GM06990 (cell line): ENCODE results near the gene TMEM9B.

Experiments used
- DNase-seq: peaks from one replicate; pipeline ENCODE4 v3.0.0-alpha.2; 2011; ENCODE audit not compliant: insufficient read length; ENCODE audit errors: extremely low read depth
- H3K27me3 ChIP-seq: replicated peaks from 2 replicates; pipeline ENCODE4 v1.6.0; 2011; ENCODE audit warnings: low read length; ENCODE audit not compliant: control insufficient read depth, insufficient read depth
- H3K36me3 ChIP-seq: 2 replicates; pipeline ENCODE4 v1.5.1; 2011; ENCODE audit warnings: low read length; ENCODE audit not compliant: control insufficient read depth, insufficient read depth
- H3K4me3 ChIP-seq: replicated peaks from 2 replicates; pipeline ENCODE4 v1.5.1; 2011; ENCODE audit warnings: low read depth, mild to moderate bottlenecking, control low read depth, low read length
- TF ChIP-seq, protein P1 (sequence below): IDR thresholded peaks from 2 replicates; pipeline ENCODE4 v1.5.1; 2011; ENCODE audit warnings: low read length, control low read depth, mild to moderate bottlenecking, inconsistent platforms; ENCODE audit not compliant: insufficient read depth, poor library complexity, severe bottlenecking

Gene TMEM9B

DNA sequence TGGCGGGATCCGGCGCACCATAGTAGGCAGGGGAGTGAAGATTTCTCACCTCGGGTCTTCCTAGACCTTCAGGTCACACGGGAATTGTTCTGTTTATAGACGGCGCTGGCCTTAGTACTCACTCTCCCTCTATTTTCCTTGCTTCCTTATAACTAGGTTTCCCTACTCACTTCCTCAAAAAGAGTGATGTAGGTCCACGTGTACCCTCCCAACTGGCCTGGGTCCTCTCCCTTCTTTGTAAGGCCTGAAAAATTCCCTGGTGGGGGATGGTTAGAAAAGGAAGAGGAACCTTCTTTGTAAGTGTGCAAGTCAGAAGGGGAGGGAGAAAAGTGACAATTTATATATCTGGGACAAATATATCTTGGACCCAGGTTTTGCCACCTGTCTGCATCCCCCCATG, 2.9 kb upstream of the TMEM9B start:
- TF ChIP-seq, protein P1, sequence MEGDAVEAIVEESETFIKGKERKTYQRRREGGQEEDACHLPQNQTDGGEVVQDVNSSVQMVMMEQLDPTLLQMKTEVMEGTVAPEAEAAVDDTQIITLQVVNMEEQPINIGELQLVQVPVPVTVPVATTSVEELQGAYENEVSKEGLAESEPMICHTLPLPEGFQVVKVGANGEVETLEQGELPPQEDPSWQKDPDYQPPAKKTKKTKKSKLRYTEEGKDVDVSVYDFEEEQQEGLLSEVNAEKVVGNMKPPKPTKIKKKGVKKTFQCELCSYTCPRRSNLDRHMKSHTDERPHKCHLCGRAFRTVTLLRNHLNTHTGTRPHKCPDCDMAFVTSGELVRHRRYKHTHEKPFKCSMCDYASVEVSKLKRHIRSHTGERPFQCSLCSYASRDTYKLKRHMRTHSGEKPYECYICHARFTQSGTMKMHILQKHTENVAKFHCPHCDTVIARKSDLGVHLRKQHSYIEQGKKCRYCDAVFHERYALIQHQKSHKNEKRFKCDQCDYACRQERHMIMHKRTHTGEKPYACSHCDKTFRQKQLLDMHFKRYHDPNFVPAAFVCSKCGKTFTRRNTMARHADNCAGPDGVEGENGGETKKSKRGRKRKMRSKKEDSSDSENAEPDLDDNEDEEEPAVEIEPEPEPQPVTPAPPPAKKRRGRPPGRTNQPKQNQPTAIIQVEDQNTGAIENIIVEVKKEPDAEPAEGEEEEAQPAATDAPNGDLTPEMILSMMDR: no peak
- DNase-seq: no peak

DNA sequence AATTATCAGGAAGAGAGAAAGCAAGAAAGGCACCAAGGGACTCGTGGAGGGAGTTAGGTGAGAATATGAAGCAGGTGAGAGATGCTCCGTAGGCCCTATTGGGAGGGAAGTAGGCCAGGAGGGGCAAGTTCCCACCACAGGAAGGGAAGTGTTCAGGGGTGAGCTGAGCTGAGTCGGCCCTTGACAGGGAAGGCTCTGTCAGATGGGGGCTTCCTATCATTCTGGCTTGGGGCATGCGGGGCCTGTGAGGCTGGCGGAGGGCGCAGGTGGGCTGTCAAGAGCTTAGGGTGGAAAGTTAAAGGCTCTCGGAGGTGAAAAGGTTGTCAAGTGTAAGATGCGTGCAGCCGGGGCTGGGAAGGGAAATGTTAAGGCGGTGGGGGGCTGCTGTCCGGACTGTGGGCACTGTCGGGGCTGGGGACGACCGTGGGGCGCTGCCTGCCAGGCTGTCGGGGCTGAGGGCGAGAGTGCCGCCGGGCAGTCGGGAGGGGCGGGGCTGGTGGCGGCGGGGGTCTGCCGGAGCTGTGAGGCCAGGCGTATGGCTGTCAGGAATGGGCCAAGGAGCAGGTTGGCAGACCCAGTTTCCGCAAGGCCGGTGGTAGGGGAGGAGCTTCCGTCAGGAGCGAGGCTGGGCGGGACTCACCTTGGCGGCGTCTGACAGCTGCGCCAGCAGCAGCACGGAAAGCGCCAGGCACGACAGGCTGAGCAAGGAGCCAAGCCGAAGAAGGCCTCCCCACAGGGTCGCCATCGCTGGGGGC, 496 bp downstream of the TMEM9B start:
- TF ChIP-seq, protein P1: no peak
- Histone ChIP-seq H3K36me3 (no peaks in the 10 kb centered on the region; the same call in 1 of the 2 replicates), H3K4me3 (peak overlapping the region; percentile 92), H3K27me3 (no peaks in the 10 kb centered on the region)
- no peak for DNase-seq

More for the DNA sequence above, 2.9 kb upstream of the TMEM9B start:
- Histone ChIP-seq H3K4me3 (no peak overlapping the region), H3K36me3 (no peaks in the 10 kb centered on the region; the same call in 1 of the 2 replicates), H3K27me3 (no peaks in the 10 kb centered on the region)

DNA sequence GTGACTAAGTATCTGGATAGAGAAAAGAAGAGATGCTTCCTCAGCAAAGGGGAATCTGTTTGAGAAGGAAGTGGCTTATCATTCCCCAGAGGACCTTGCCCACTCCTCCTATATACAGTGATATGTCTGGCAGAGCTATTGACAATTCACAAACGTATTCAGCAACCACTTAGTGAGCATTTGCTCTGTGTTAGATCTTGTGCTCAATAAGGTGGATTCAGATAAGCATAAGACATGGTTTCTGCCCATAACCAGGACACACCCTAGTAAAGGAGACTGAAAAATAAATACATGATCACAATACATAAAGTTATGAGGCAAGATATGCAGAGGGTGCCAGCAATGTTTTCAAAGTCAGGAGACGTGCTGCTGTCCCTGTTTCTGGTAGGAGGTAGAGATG, 1.4 kb downstream of the TMEM9B start:
- Histone ChIP-seq H3K36me3 (no peaks in the 10 kb centered on the region; the same call in 1 of the 2 replicates), H3K4me3 (peak overlapping the region; percentile 92), H3K27me3 (no peaks in the 10 kb centered on the region)
- DNase-seq: no peak
- TF ChIP-seq, protein P1: no peak

DNA sequence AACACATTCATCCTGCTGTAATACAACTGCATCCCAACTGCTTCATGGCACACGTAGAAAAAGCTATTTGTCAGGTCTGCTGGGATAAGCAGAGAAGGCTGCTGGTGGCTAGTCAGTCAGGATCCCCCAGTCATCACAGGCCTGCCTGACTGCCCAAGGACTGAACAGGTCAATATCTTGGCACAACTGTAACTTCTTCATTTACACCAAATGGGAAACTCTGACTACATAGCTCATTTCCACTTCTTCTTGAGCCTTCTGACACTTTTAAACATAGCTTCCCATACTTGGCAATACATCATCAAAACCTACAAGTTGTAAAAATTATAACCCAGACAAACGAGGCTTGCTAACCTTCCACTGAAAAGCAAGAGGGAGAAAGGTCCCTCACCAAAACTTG, 2.8 kb downstream of the TMEM9B start:
- no peak for DNase-seq
- TF ChIP-seq, protein P1: no peak
- Histone ChIP-seq H3K4me3 (no peak overlapping the region), H3K27me3 (no peaks in the 10 kb centered on the region), H3K36me3 (peaks cover 2% of the 10 kb centered on the region)

DNA sequence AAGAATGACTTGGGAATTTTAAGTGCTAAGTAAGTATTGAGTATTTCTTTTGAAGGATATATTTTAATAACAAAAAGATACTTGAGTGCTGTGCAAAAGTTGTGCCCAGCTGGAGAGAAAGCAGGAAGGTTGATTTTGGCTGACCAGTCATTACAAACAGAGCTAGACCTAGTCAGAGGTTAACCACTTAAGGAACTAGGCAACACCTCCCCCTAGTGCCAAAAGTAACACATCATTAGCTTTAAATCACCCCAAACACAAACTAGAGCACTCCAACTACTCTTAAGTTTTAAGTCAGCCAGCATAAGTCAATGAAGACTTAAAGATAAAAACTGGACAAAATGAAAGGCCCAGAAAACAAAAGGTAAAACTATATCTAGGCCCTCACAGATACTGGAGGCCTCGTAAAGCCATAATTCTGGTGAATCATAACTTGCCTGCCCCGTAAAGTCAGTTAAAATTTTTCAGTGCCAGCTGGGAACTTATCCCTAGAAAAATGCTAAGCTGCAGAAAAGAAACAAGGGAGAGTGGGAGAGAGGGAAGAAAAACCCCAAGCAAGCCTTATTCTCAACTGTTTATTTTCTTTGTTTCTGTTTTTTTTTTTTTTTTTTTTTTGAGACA, 4.6 kb downstream of the TMEM9B start:
- Histone ChIP-seq H3K27me3 (no peaks in the 10 kb centered on the region), H3K36me3 (peaks cover 2% of the 10 kb centered on the region; the same call in 1 of the 2 replicates), H3K4me3 (no peak overlapping the region)
- TF ChIP-seq, protein P1: peak; percentile 64
- peak; percentile 21 for DNase-seq
